ENCODE measurements around the gene RXYLT1. TPM values are rescaled to one million over a fixed set of nuclear protein-coding genes. Genes with fewer than 3 reads are reported as not detected.

Gene RXYLT1
- polyA plus RNA-seq, 1 donor (not counting 4 experiments of a cell fraction or from before 2014, with no cell fraction given), result 17.0 TPM

- peaks cover 0 to 7% of the 10 kb centered on the region in 2 experiments for H3K36me3 ChIP-seq (ENCODE audit: control insufficient read depth in 2 of 2, extremely low read depth in 1 of 2, insufficient read depth in 2 of 2, low read length in 2 of 2)
- no peak overlapping the region for H3K9ac ChIP-seq (ENCODE audit: control insufficient read depth, extremely low read depth, insufficient read depth, low read length)
- H3K4me1 ChIP-seq (ENCODE audit: control insufficient read depth, extremely low read depth, insufficient read depth, low read length), result no peaks in the 10 kb centered on the region
- no peak overlapping the region for H3K4me3 ChIP-seq (ENCODE audit: control insufficient read depth in 2 of 3, extremely low read depth in 1 of 3, insufficient read depth in 2 of 3, low read depth in 1 of 3, low read length in 3 of 3)
- H3K4me2 ChIP-seq (ENCODE audit: control insufficient read depth, extremely low read depth, insufficient read depth, low read depth, low read length), result no peak overlapping the region
- TF ChIP-seq CTCF (optimal IDR thresholded peaks at IDR 0.05 in 1 of 3, IDR thresholded peaks at IDR 0.05 in 1 of 3, conservative IDR thresholded peaks at IDR 0.05 in 1 of 3; ENCODE audit: extremely low read depth in 1 of 3, insufficient read depth in 2 of 3, low read length in 3 of 3), result peak in 2 of 3 experiments; percentile 21 to 38
- no peak for TF ChIP-seq EZH2 (IDR thresholded peaks at IDR 0.05; ENCODE audit: low read length)
- no peak overlapping the region for H3K27ac ChIP-seq (ENCODE audit: control insufficient read depth, insufficient read depth, low read length)
- H4K20me1 ChIP-seq (ENCODE audit: control insufficient read depth, extremely low read depth, insufficient read depth, low read length), result no peaks in the 10 kb centered on the region
- no peak overlapping the region for H2AFZ ChIP-seq (ENCODE audit: control insufficient read depth, low read length)
- no peaks in the 10 kb centered on the region for H3K27me3 ChIP-seq (ENCODE audit: control insufficient read depth, extremely low read depth, insufficient read depth, low read length)
- H3K9me3 ChIP-seq (ENCODE audit: control insufficient read depth, low read depth, low read length), result no peaks in the 10 kb centered on the region
- no peaks in the 10 kb centered on the region for H3K79me2 ChIP-seq (ENCODE audit: control insufficient read depth, insufficient read depth, low read length)
- FAIRE-seq, result no peak
- dilution Hi-C loops (cut with MboI; ENCODE audit: extremely low pct_ligation_motif_present, low sequenced_read_pairs), result no loop called here
- no peaks in the 10 kb centered on the region for H3K9me1 ChIP-seq (ENCODE audit: control insufficient read depth, extremely low read depth, insufficient read depth, low read length)
- no peak for DNase-seq (ENCODE audit: low read depth, low spot score)
These were observed 22.4 kb downstream of the RXYLT1 start for GRCh38 chr12:63802012-63802608.

DNA sequence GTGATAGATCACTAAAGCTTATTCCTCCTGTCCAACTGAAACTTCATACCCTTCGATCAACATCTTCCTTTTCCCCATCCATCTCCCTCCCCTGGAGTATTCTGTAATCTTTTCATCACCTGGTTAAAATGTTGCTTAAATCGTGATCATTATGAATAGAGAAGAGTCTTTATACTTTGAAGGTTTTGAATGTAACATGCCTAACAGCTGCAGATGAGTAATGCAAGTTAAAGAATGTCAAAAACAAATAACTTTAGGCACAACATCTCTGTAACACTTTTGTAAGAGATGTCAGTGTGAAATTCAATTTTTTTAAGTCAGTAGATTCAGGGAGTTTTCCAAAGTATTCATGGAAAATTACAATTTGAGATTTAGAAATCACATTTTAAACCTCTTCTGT lies 25.0 kb downstream of the RXYLT1 start:
- no peaks in the 10 kb centered on the region for H3K79me2 ChIP-seq (ENCODE audit: control insufficient read depth, insufficient read depth, low read length)
- dilution Hi-C loops (cut with MboI; ENCODE audit: extremely low pct_ligation_motif_present, low sequenced_read_pairs), result no loop called here
- no peak overlapping the region for H3K4me3 ChIP-seq (ENCODE audit: control insufficient read depth in 2 of 3, extremely low read depth in 1 of 3, insufficient read depth in 2 of 3, low read depth in 1 of 3, low read length in 3 of 3)
- H3K4me2 ChIP-seq (ENCODE audit: control insufficient read depth, extremely low read depth, insufficient read depth, low read depth, low read length), result no peak overlapping the region
- TF ChIP-seq EZH2 (IDR thresholded peaks at IDR 0.05; ENCODE audit: low read length) (no peak), CTCF (optimal IDR thresholded peaks at IDR 0.05 in 1 of 3, IDR thresholded peaks at IDR 0.05 in 1 of 3, conservative IDR thresholded peaks at IDR 0.05 in 1 of 3; ENCODE audit: extremely low read depth in 1 of 3, insufficient read depth in 2 of 3, low read length in 3 of 3) (no peak)
- H3K9me1 ChIP-seq (ENCODE audit: control insufficient read depth, extremely low read depth, insufficient read depth, low read length), result no peaks in the 10 kb centered on the region
- H4K20me1 ChIP-seq (ENCODE audit: control insufficient read depth, extremely low read depth, insufficient read depth, low read length), result no peaks in the 10 kb centered on the region
- FAIRE-seq, result no peak
- H3K4me1 ChIP-seq (ENCODE audit: control insufficient read depth, extremely low read depth, insufficient read depth, low read length), result no peaks in the 10 kb centered on the region
- no peak overlapping the region for H2AFZ ChIP-seq (ENCODE audit: control insufficient read depth, low read length)
- peaks cover 2 to 7% of the 10 kb centered on the region in 2 experiments for H3K36me3 ChIP-seq (ENCODE audit: control insufficient read depth in 2 of 2, extremely low read depth in 1 of 2, insufficient read depth in 2 of 2, low read length in 2 of 2)
- no peaks in the 10 kb centered on the region for H3K27me3 ChIP-seq (ENCODE audit: control insufficient read depth, extremely low read depth, insufficient read depth, low read length)
- H3K9me3 ChIP-seq (ENCODE audit: control insufficient read depth, low read depth, low read length), result no peaks in the 10 kb centered on the region
- H3K9ac ChIP-seq (ENCODE audit: control insufficient read depth, extremely low read depth, insufficient read depth, low read length), result no peak overlapping the region
- no peak for DNase-seq (ENCODE audit: low read depth, low spot score)
- no peak overlapping the region for H3K27ac ChIP-seq (ENCODE audit: control insufficient read depth, insufficient read depth, low read length)

Measured in keratinocyte (primary cell).